BJ (cell line): ENCODE results near the gene LRFN4. TPM values are rescaled to one million over a fixed set of nuclear protein-coding genes. Genes with fewer than 3 reads are reported as not detected.

ENCODE experiments used
- CTCF ChIA-PET: fragments of 350-600 bp; formaldehyde crosslinking; extraction: SDS; loops from one replicate; lab custom pipeline; 2021; ENCODE audit warnings: antibody characterized with exemption, inconsistent platforms; lab: Yijun Ruan, JAX
- POLR2A ChIA-PET: fragments of 300-600 bp; sonication (Branson Sonifier 250); formaldehyde crosslinking; extraction: SDS; loops from one replicate; lab custom pipeline; 2021; ENCODE audit warnings: antibody characterized with exemption; lab: Charles Lee
- DNase-seq: peaks from one replicate; pipeline ENCODE4 v3.0.0-alpha.2; 2011; ENCODE audit warnings: low read depth
- H3K27me3 ChIP-seq: 2 replicates; pipeline ENCODE4 v1.6.0; 2011; ENCODE audit warnings: low read length; ENCODE audit not compliant: control insufficient read depth, insufficient read depth
- H3K36me3 ChIP-seq: 2 replicates; pipeline ENCODE4 v1.5.1; 2011; ENCODE audit warnings: low read length; ENCODE audit not compliant: control insufficient read depth, insufficient read depth
- H3K4me3 ChIP-seq: 2 replicates; pipeline ENCODE4 v1.5.1; 2011; ENCODE audit warnings: low read depth, mild to moderate bottlenecking, control low read depth, low read length
- polyA plus RNA-seq: library from polyadenylated mRNA; depleted of rRNA; stranded (reverse); fragments of >200 nt; gene quantifications from 2 replicates; pipeline ENCODE4 v1.2.3, GENCODE V29; 2011
- TF ChIP-seq, protein P1 (sequence below): IDR thresholded peaks from 2 replicates; pipeline ENCODE4 v1.5.1; 2011; ENCODE audit warnings: low read depth, mild to moderate bottlenecking, control low read depth, inconsistent platforms, low read length, moderate library complexity; ENCODE audit not compliant: insufficient read depth

The LRFN4 gene
- polyA plus RNA-seq, 1 experiment: 15.8 TPM

- peaks cover 5% of the 10 kb centered on the region for H3K36me3 ChIP-seq
- DNase-seq: no peak
- TF ChIP-seq, protein P1, sequence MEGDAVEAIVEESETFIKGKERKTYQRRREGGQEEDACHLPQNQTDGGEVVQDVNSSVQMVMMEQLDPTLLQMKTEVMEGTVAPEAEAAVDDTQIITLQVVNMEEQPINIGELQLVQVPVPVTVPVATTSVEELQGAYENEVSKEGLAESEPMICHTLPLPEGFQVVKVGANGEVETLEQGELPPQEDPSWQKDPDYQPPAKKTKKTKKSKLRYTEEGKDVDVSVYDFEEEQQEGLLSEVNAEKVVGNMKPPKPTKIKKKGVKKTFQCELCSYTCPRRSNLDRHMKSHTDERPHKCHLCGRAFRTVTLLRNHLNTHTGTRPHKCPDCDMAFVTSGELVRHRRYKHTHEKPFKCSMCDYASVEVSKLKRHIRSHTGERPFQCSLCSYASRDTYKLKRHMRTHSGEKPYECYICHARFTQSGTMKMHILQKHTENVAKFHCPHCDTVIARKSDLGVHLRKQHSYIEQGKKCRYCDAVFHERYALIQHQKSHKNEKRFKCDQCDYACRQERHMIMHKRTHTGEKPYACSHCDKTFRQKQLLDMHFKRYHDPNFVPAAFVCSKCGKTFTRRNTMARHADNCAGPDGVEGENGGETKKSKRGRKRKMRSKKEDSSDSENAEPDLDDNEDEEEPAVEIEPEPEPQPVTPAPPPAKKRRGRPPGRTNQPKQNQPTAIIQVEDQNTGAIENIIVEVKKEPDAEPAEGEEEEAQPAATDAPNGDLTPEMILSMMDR: no peak
- ChIA-PET CTCF (no interaction called here), POLR2A (no interaction called here)
- no peaks in the 10 kb centered on the region for H3K27me3 ChIP-seq
- no peak overlapping the region for H3K4me3 ChIP-seq
Observed at GRCh38 chr11:66874232-66874631, 17.4 kb downstream of the LRFN4 start.

DNA sequence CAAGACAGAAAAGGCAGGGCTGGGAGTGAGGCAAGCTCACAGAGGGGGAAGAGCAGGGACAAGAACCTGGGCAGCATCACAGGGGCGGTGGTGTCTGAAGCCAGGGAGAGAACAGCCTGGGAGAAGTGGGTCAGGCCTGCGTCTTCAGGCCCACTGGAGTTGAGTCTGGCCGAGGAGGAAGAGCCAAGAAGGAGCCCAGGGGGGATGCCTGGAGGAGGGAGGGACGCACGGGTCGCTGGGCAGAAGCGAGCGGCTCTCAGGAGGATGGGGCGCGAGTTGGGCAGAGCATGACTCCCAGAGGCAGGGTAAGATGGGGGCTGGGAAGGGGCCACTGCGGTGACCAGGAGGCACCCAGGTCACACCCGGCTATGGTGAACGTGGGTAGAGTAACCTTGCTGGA is 18.5 kb downstream of the LRFN4 start:
- H3K36me3 ChIP-seq: peaks cover 5% of the 10 kb centered on the region; the same call in 1 of the 2 replicates
- no peaks in the 10 kb centered on the region for H3K27me3 ChIP-seq
- TF ChIP-seq, protein P1: no peak
- ChIA-PET POLR2A (no interaction called here), CTCF (interaction anchor here (0.7 kb wide), 1 partner anchor 45 kb away, joined by 3 read pairs; no protein-coding TSS in a partner anchor)
- H3K4me3 ChIP-seq: no peak overlapping the region
- no peak for DNase-seq

DNA sequence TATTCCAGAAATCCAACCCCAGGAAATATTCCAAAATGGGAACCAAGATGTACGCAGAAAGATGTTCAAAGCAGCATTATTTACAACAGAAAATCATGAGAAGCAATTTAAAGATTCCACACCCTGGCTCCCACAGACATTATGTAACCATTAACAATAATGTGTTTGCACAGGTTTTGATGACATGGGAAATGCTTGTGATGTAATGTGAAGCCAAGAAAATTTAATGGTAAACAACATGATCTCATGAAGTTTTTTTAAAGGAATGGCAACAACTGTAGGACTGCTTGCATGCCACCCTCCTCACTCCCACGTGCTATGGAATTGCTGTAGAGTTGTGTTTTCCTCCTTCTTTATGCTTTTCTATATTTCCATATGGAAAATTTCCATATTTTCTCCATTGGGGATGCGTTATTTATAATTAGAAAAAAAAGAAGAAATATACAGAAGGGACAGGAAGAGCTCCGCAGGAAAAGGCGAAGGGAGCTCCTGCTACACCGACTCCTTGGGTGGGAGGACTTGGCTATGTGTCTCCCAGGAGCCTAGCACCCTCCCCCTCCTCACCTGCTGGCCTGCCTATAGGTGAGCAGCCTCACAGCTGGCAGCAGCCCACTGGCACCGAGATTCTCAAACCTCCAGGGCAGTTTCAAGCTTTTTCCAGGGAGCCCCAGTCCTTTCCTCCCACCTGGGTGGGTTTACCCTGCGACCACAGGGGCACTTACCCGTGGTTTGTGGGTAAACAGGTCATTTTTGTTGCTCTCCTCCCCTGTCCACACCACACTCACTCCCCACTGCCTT is 20.9 kb downstream of the LRFN4 start:
- Histone ChIP-seq H3K4me3 (no peak overlapping the region), H3K27me3 (no peaks in the 10 kb centered on the region), H3K36me3 (no peaks in the 10 kb centered on the region)
- ChIA-PET CTCF (interaction anchor here (1.0 to 1.8 kb wide), 2 partner anchors 15 to 98 kb away, joined by 4 to 7 read pairs; no protein-coding TSS in a partner anchor), POLR2A (no interaction called here)
- TF ChIP-seq, protein P1: no peak
- DNase-seq: no peak

DNA sequence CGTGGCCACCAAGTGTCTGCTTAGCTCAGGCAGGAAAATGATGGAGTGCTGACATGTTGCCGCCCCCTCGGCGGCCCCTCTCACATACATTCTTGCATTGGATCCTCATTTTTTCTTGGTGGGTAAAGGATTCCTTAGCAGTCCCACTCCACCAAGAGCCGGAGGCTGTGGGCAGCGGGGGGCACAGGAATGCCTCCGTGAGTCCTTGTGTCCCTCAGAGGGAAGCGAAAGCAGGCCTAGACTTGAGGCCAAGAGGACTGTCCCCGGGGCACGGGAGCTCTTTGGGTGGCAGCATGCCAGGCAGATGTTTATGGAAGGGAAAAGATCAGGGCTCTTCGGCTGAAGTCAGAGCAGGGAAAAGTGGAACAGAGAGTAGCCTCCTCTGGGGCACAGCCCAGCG is 21.6 kb downstream of the LRFN4 start:
- TF ChIP-seq, protein P1: no peak
- no peaks in the 10 kb centered on the region for H3K36me3 ChIP-seq
- H3K27me3 ChIP-seq: no peaks in the 10 kb centered on the region
- no peak overlapping the region for H3K4me3 ChIP-seq
- CTCF ChIA-PET: interaction anchor here (1.0 to 1.8 kb wide), 2 partner anchors 14 to 97 kb away, joined by 4 to 7 read pairs; no protein-coding TSS in a partner anchor
- POLR2A ChIA-PET: no interaction called here
- DNase-seq: no peak

GRCh38 chr11:66879000-66879399 is 22.1 kb downstream of the LRFN4 start:
- TF ChIP-seq, protein P1: no peak
- DNase-seq: no peak
- Histone ChIP-seq H3K36me3 (no peaks in the 10 kb centered on the region), H3K4me3 (no peak overlapping the region), H3K27me3 (no peaks in the 10 kb centered on the region)
- POLR2A ChIA-PET: no interaction called here
- CTCF ChIA-PET: interaction anchor here (1.0 to 1.8 kb wide), 2 partner anchors 14 to 97 kb away, joined by 4 to 7 read pairs; no protein-coding TSS in a partner anchor
